Stimulated activated naive CD4-positive, alpha-beta T cell (primary cell): ENCODE data around the gene DEFB131A.
"Not testable (repeated sequence)": the region's sequence is repeated elsewhere in the genome, so short reads cannot be mapped to it uniquely, and the experiment has no call there.

ENCODE experiments used
- DNase-seq, 6 experiments: peaks; one replicate each; lab custom pipeline; 2025; lab: John Stamatoyannopoulos, UW

Gene DEFB131A, protein sequence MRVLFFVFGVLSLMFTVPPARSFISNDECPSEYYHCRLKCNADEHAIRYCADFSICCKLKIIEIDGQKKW

DNA sequence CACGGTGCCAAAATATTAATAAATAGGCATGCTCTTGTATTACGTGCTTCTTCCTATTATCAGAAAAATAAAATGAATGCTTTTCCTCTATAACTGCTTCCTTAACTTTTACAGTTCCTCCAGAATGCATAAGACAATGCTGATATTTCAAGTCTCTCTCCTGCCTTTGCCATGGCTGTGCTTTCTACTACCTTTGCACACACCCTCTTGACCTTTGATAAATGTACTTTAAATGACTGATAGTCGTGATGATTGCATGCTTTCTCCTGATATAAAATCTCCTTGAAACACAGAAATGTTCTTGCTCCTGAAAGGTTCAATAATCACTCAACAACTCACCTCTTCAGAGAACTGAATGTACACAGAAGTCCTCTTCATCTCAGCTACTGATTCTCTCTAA, at the start of gene DEFB131A:
TSS of gene DEFB131A (plus strand) at position 301 of the 400 bp plus-strand sequence. CDS start 120 bp downstream, outside the sequence.
- not testable (repeated sequence) for DNase-seq

DNA sequence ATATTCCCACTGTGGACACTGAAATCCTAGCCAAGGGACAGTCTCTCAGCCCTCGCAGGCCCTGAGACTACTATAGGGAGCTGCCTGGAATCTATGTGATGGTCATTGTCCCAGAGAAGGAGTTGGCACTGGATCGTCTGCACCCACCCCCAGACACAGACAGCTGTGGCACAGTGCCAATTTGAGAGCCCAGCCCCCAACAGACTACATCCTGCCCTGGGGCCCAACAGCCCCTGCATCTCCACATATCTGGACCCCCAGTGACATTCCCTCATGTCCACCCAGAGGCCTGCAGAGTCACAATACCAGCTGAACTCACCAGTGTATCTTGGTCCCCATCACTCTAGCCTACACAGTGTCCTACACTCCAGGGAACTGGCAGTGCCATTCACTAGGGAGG, 38.4 kb upstream of the DEFB131A start:
- DNase-seq: not testable (repeated sequence)

DNA sequence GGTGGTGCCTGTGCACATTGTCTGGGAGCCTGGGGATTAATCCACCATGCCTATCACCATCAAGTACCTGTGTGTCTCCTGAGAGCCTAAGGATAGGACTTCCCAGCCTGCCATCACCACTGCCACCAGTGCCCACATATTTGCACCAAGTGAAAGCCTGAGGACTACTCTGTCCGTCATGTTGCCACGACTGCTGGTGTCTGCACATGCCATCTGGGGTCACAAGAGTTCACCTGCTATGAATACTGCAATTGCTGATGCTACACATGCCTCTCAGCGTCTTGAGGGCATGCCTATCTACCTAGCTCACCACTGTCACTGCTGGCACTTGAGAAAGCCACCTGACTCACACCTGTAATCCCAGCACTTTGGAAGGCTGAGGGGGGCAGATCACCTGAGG, 37.7 kb upstream of the DEFB131A start:
- not testable (repeated sequence) for DNase-seq

DNA sequence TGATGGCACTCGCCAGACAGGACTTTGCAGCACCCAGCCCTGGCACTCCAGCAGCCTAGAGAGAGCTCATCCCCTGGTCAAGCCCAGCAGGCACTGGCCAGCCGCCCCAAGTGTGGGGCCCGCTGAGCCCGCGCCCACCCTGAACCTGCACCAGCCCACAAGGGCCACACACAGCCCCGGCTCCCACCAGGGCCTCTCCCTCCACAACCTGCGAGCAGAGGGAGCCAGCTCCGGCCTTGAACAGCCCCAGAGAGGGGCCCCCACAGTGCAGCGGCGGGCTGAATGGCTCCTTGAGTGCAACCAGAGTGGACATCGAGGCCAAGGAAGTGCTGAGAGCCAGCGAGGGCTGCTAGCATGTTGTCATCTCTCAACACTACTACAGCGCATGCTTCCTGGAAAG, 34.4 kb upstream of the DEFB131A start:
- no peak for DNase-seq

DNA sequence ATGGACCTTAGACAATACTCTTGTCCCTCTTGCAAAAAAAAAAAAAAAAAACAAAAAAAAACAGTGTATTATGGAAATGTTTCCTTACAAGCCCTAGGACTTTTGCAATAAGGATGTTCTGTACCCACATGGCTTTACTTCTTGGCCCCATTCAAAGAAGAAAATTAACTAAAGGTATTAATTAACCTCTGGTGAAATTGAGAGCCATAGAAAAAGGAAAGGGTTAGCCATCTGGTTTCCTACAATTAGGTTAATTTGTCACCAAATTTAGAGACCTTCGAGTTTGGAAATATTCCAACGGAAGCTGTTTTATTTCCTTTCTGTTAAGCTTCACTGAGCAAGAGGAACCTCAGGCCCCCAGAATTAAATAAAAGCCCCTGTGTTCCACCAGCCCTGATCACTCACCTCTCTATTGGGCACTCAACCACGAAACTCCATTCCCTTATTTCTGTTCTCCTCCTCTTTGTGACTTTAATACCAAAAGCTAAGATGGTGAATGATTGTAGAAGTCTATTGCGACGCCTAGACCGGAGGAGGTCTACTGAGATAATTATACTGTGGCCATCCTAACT, 22.2 kb upstream of the DEFB131A start:
- not testable (repeated sequence) for DNase-seq

DNA sequence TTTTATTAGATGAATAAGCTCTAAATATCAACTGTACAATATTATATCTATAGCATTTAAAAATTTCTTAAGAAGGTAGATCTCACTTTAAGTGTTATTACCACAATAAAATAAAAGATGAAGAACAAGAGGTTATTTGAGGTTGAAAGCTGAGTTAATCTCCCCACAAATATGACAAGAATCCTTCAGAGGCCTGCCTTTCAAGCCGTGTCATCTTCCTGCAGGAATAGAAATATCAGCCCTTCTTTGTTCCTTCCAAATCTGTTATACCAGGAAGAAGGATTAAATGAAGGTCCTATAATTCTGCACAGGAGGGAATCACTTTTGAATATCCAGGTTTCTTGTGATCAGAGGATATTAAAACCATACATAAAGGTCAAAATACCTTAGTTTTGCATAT, 18.3 kb upstream of the DEFB131A start:
- DNase-seq: not testable (repeated sequence)

DNA sequence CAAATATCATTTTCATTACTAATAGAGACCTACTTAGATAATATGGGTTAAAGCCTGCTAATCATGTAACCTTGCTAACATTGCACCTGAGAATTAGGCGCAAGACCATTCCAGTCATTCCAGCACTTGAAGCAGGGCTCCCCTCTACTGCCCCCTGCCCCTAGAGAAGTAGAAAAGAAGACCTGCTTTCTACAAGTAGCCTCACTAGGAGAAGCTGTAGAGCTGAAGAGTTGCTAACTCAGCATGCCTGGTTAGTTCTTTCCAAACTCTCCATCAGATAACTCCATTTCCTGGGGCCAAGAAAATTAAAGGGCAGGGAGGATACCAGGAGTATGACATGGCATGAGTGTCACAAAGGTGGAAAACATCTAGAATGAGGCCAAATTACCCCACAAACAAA, 14.2 kb upstream of the DEFB131A start:
- DNase-seq: not testable (repeated sequence)

DNA sequence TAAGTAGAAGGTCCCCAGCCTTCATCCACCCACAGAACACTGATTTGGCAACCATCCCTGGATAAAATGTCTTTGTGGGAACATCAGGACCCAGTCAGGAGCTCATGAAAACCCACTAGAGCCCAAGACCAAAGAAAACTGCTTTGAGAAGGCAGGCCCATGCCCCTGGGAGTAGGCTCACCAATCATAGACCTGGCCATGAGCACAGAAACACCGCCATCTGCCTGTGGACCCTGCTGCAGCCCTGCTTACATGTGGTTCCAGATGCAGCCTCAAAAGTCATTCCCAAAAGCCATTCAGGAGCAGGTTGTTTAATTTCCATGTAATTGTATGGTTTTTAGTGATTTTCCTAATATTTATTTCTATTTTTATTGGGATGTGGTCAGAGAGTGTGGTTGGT, 10.9 kb upstream of the DEFB131A start:
- not testable (repeated sequence) for DNase-seq

DNA sequence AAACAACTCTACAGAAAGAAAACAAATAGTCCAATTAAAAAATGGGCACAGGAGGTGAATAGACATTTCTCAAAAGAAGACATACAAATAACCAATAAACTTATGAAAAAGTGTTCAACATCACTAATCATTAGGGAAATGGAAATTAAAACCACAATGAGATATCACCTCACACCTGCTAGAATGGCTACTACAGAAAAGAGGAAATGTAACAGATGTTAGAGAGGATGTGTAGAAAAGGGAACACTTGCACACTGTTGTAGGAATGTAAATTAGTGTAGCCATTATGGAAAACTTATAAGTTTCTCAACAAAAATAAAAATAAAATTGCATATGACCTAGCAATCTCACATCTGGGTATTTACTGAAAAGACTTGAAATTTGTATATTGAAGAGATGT, 7.5 kb upstream of the DEFB131A start:
- DNase-seq: not testable (repeated sequence)

DNA sequence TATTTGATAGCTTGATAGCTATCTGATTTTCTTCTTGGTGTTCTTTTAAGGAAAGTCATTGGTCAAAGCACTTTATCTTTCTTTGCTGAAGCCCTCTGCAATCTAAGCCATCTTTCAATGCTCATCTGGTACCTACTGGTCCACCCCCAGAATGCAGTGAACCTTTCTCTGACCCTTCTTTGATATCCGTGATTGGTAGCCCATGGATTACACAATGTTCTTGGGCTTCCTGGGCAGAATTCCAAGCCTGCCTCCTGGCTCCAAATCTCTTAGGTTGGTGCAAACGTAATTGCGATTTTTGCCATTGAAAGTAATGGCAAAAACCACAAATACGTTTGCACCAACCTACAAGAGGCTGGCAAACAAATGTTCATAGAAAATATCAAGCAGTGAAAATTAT, 1.9 kb upstream of the DEFB131A start:
- not testable (repeated sequence) for DNase-seq

DNA sequence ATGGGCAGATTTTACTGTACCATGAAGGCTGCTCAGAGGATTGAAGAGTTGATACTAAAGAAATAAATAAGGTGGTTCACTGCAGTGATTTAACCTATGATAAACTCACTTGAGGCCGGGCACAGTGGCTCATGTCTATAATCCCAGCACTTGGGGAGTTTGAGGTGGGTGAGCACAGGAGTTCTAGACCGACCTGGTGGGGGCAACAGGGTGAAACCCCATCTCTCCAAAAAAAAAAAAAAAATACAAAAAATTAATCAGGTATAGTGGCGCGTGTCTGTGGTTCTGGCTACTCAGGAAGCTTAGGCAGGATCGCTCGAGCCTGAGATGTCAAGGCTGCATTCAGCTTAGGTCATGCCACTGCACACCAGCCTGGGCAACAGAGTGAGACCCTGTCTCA, 467 bp downstream of the DEFB131A start:
- DNase-seq: not testable (repeated sequence)

DNA sequence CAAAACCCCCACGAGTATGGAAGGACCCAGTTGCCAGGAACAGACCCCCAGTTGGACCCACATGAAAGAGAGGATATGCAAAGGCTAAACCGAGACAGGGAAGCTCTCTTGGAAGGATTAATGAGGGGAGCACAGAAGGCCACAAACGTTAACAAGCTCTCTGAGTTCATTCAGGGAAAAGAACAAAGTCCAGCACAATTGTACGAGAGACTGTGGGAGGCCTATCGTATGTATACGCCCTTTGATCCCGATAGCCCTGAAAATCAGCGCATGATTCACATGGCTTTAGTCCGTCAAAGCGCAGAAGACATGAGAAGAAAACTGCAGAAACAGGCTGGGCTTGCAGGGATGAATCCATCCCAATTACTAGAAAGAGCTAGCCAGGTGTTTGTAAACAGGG, 8.0 kb downstream of the DEFB131A start:
- DNase-seq: not testable (repeated sequence)

DNA sequence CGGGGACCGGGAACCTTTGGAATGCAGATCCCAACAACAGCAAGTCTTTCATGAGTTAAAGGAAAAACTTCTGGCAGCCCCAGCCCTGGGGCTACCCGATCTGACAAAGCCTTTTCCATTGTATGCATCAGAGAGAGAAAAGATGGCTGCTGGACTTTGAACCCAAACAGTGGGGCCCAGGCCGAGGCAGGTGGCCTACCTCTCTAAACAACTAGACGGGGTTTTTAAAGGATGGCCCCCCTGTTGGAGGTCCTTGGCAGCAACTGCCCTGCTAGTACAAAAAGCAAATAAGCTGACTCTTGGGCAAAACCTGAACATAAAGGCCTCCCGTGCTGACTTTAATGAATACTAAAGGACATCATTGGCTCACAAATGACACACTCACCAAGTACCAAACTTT, 10.1 kb downstream of the DEFB131A start:
- DNase-seq: not testable (repeated sequence)

DNA sequence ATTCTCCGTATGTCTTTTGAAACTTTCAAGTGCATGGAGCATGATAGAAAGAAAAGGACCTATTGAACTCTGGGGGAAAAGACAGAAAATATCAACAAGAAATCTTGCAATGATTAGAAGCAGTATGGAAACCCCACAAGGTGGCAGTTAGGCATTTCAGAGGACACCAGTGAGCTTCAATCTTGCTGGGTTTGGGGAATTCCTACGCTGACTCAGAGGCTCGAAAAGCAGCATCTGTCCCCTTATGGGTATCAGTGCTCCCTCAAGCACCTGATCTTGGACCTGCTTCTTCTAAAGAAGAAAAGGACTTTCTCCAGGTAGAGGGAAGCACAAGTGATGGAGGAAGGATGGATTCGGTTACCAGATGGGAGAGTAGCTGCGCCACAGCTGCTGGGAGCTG, 10.8 kb downstream of the DEFB131A start:
- not testable (repeated sequence) for DNase-seq

DNA sequence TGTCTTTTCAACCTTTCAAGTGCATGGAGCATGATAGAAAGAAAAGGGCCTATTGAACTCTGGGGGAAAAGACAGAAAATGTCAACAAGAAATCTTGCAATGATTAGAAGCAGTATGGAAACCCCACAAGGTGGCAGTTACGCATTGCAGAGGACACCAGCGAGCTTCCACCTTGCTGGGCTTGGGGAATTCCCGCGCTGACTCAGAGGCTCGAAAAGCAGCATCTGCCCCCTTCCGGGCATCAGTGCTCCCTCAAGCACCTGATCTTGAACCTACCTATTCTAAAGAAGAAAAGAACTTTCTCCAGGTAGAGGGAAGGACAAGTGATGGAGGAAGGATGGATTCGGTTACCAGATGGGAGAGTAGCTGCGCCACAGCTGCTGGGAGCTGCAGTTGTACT, 35.3 kb downstream of the DEFB131A start:
- not testable (repeated sequence) for DNase-seq

DNA sequence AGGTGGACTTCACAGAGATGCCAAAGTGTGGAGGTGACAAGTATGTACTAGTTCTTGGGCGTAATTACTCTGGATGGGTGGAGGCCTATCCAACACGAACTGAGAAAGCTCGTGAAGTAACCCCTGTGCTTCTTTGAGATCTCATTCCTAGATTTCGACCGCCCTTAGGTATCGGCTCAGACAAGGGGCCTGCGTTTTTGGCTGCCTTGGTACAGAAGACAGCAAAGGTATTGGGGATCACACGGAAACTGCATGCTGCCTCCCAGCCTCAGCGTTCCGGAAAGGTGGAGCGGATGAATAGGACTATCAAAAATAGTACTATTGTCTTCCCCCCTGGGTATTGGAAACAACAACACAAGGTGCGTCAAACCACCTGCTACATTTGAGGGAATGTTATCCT, 35.9 kb downstream of the DEFB131A start:
- DNase-seq: not testable (repeated sequence)

DNA sequence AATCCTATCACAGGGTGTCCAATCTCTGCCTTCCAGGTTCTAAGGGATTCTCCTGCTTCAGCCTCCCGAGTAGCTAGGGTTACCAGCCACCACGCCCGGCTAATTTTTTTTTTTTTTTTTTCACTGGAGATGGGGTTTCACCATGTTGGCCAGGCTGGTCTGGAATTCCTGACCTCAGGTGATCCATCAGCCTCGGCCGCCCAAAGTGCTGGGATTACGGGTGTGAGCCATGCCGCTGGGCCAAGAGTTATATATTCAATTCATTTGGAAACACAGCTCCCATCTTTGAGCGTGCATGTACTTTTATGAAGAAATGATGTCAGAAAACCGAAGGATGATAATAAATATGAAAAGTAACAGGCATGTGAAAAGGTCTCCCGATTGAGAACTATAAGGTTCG, 38.7 kb downstream of the DEFB131A start:
- not testable (repeated sequence) for DNase-seq

DNA sequence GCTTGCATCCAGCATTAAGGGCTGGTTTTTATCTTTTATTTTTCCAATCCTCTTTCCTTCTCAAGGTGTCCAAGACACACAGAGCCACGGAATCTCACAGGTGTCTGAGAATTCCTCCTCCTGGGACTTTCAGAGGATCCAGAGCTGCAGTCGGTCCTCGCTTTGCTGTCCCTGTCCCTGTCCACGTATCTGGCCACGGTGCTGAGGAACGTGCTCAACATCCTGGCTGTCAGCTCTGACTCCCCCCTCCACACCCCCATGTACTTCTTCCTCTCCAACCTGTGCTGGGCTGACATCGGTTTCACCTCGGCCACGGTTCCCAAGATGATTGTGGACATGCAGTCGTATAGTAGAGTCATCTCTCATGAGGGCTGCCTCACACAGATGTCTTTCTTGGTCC, 39.5 kb downstream of the DEFB131A start:
- DNase-seq: not testable (repeated sequence)

DNA sequence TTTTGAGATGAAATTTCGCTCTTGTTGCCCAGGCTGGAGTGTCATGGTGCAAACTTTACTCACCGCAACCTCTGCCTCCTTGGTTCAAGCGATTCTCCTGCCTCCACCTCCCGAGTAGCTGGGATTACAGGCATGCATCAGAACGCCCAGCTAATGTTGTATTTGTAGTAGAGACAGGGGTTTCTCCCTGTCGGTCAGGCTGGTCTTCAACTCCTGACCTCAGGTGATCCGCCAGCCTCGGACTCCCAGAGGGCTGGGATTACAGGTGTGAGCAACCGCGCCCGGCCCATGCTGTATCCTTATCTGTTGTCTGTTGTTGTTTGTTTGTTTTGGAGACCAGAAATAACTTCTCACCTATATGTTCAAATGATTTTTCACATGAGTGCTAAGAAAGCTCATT, 42.7 kb downstream of the DEFB131A start:
- DNase-seq: not testable (repeated sequence)

DNA sequence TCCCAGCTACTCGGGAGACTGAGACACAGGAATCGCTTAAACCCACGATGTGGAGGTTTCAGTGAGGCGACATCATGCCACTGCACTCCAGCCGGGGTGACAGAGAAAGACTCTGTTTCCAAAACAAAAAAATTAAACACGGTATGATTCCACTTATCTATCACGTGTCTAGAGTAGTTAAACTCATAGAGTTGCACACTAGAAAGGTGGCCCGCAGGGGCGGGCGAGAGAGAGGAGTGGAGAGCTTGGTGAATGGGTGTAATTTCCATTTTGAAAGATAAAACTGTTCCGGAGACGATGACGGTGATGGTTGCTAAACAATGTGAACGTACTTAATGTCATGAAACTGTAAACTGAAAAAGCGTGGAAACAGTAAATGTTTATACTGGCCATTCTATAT, 44.6 kb downstream of the DEFB131A start:
- not testable (repeated sequence) for DNase-seq

DNA sequence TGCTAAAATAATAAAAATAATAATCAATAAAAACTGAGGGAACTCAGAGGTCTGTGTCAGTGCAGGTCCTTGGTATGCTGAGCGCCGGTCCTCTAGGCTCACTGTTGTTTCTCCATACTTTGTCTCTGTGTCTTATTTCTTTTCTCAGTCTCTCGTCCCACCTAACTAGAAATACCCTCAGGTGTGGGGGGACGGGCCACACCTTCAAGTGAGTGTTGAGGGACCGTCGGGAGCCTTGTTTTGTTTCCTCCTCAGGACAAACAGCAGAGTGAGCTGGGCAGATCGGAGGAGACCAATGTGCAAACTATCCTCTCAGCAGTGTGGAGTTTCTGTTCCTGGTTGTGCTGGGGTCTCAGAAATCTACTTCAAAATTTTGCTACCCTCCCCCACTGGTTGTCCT, 46.3 kb downstream of the DEFB131A start:
- not testable (repeated sequence) for DNase-seq

DNA sequence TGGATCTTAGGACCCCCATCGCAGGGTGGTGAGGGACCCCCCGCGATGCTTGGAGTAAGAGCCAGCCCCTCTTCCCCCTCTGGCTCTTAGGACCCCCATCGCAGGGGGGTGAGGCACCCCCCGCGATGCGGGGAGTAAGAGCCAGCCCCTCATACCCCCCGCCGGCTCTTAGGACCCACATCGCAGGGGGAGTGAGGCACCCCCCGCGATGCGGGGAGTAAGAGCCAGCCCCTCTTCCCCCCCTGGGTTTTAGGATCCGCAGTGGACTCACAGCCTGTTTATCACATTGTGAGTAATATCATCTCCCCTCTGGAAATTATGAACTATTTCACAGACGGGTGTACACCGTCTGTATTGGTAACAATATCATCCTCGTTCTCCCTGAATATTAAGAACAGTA, 46.8 kb downstream of the DEFB131A start:
- DNase-seq: not testable (repeated sequence)

DNA sequence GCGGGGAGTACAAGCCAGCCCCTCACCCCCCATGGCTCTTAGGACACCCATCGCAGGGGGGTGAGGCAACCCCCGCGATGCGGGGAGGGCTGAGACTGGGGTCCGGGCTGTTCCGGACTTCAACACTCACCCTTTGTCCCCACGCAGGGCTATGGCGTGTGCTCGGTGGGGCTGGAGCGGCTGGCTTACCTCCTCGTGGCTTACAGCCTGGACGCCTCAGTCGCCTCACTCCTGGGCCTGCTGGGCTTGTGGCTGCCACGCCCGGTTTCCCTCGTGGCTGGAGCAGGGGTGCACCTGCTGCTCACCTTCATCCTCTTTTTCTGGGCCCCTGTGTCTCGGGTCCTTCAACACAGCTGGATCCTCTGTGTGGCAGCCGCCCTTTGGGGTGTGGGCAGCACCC, 49.4 kb downstream of the DEFB131A start:
- not testable (repeated sequence) for DNase-seq
